Astrocyte (in vitro differentiated cells and primary cell): ENCODE data around the gene SLC26A5. TPM values are rescaled to one million over a fixed set of nuclear protein-coding genes. Genes with fewer than 3 reads are reported as not detected.
A peak's percentile ranks its signal among the peaks of the same experiment; 100 is the strongest.

ENCODE experiments used
- DNase-seq: peaks from one replicate; pipeline ENCODE4 v3.0.0-alpha.2; 2010; ENCODE audit warnings: low read depth
- FAIRE-seq: peaks from 2 replicates; lab custom pipeline; 2011; peaks lifted over from hg19 to GRCh38; lab: Jason Lieb, UNC
- H2AFZ ChIP-seq: 2 replicates; pipeline ENCODE4 v1.6.0; 2012; ENCODE audit warnings: low read depth, low read length, inconsistent platforms
- H3K27ac ChIP-seq: 2 replicates; pipeline ENCODE4 v1.5.1; 2011; ENCODE audit warnings: low read depth, low read length, inconsistent platforms
- H3K27me3 ChIP-seq: 2 replicates; pipeline ENCODE4 v1.6.0; 2011; ENCODE audit warnings: low read length, inconsistent platforms; ENCODE audit not compliant: insufficient read depth
- H3K36me3 ChIP-seq: 2 replicates; pipeline ENCODE4 v1.5.1; 2011; ENCODE audit warnings: low read length, inconsistent platforms; ENCODE audit not compliant: insufficient read depth
- H3K4me1 ChIP-seq: 2 replicates; pipeline ENCODE4 v1.5.1; 2011; ENCODE audit warnings: low read length, inconsistent platforms; ENCODE audit not compliant: insufficient read depth
- H3K4me2 ChIP-seq: 2 replicates; pipeline ENCODE4 v1.6.0; 2012; ENCODE audit warnings: low read length, inconsistent platforms
- H3K4me3 ChIP-seq: 2 replicates; pipeline ENCODE4 v1.5.1; 2011; ENCODE audit warnings: low read depth, mild to moderate bottlenecking, low read length, inconsistent platforms; ENCODE audit not compliant: insufficient read depth
- H3K79me2 ChIP-seq: 2 replicates; pipeline ENCODE4 v1.6.0; 2012; ENCODE audit warnings: mild to moderate bottlenecking, low read length, inconsistent platforms; ENCODE audit not compliant: insufficient read depth
- H3K9ac ChIP-seq: 2 replicates; pipeline ENCODE4 v1.6.0; 2012; ENCODE audit warnings: mild to moderate bottlenecking, low read length, inconsistent platforms
- H3K9me3 ChIP-seq: 2 replicates; pipeline ENCODE4 v1.5.1; 2012; ENCODE audit warnings: low read depth, mild to moderate bottlenecking, low read length, inconsistent platforms; ENCODE audit not compliant: insufficient read depth
- H4K20me1 ChIP-seq: 2 replicates; pipeline ENCODE4 v1.6.0; 2012; ENCODE audit warnings: low read length, inconsistent platforms; ENCODE audit not compliant: insufficient read depth
- H3K27ac Mint-ChIP-seq: one replicate; pipeline ENCODE4 v1.8.0; 2021; ENCODE audit warnings: mild to moderate bottlenecking, mixed read lengths; ENCODE audit not compliant: unreplicated experiment
- H3K27me3 Mint-ChIP-seq: one replicate; pipeline ENCODE4 v1.8.0; 2021; ENCODE audit warnings: low read depth, mixed read lengths; ENCODE audit not compliant: unreplicated experiment
- H3K36me3 Mint-ChIP-seq: one replicate; pipeline ENCODE4 v1.8.0; 2021; ENCODE audit warnings: low read depth, mixed read lengths; ENCODE audit not compliant: unreplicated experiment
- H3K4me1 Mint-ChIP-seq: one replicate; pipeline ENCODE4 v1.8.0; 2021; ENCODE audit warnings: low read depth, mixed read lengths; ENCODE audit not compliant: unreplicated experiment
- H3K4me3 Mint-ChIP-seq: one replicate; pipeline ENCODE4 v1.8.0; 2021; ENCODE audit warnings: mild to moderate bottlenecking, moderate library complexity, mixed read lengths; ENCODE audit not compliant: unreplicated experiment
- H3K9me3 Mint-ChIP-seq: one replicate; pipeline ENCODE4 v1.8.0; 2021; ENCODE audit warnings: mild to moderate bottlenecking, mixed read lengths; ENCODE audit not compliant: unreplicated experiment
- CTCF ChIP-seq: IDR thresholded peaks from 2 replicates; pipeline ENCODE4 v1.5.1; 2011; ENCODE audit warnings: low read depth, mild to moderate bottlenecking, inconsistent platforms, low read length, moderate library complexity; ENCODE audit not compliant: insufficient read depth
- EZH2 ChIP-seq: IDR thresholded peaks from 2 replicates; pipeline ENCODE4 v1.6.1; 2012; ENCODE audit warnings: mild to moderate bottlenecking, low read length, inconsistent platforms; ENCODE audit not compliant: insufficient read depth
- total RNA-seq: library from RNA; stranded (reverse); gene quantifications from 2 replicates; pipeline ENCODE4 v1.2.1, GENCODE V29; 2021

Gene SLC26A5
- total RNA-seq, 1 donor from 2014 or later = not detected

DNA sequence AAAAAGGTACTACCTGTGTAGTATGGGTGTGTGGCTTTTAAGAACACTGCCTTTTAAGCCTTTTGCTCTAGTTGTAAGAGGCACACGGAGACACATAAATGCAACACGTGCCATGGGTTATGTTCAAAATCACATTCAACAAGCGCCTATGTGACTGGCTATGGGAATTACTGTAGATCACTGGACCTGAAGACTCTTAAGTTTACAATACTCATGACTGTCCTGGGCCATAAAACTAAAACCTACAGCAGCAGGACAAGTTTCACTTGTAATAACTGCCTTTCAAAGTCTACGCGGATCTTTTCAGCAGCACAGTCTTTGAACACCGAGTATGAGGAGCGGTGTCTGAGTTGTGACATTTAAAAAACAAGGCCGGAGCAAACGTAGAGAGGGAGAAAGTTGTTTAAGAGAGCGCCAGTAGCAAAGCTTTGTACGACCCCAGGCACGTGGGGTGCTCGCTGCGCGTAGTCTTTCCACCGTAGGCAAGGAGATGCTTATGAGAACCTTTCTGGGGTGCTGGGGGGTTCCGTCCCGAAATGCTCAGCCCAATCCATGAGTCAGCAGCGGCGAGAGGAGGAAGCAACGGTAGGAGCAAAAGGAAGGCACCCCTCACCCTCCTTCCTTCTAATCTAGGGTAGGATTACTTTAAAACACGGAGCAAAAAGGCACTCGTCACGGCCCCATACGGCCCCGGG, 102.1 kb downstream of the SLC26A5 start:
- H3K4me1 Mint-ChIP-seq = peaks cover 14% of the 10 kb centered on the region
- Histone ChIP-seq H3K9me3 (no peaks in the 10 kb centered on the region), H3K36me3 (peaks cover 15% of the 10 kb centered on the region), H3K4me1 (peaks cover 1% of the 10 kb centered on the region), H3K4me2 (peak overlapping the region; percentile 93), H3K9ac (peak overlapping the region; percentile 91), H2AFZ (peak overlapping the region; percentile 90), H4K20me1 (peaks cover 31% of the 10 kb centered on the region), H3K27me3 (no peaks in the 10 kb centered on the region), H3K4me3 (peak overlapping the region; percentile 82), H3K27ac (peak overlapping the region; percentile 86), H3K79me2 (peaks cover 80% of the 10 kb centered on the region)
- peak overlapping the region; percentile 89 for H3K4me3 Mint-ChIP-seq
- H3K27me3 Mint-ChIP-seq = no peaks in the 10 kb centered on the region
- peak overlapping the region; percentile 91 for H3K27ac Mint-ChIP-seq
- FAIRE-seq (no peak), DNase-seq (peak; percentile 21)
- TF ChIP-seq CTCF (no peak), EZH2 (no peak)
- H3K36me3 Mint-ChIP-seq = peaks cover 9% of the 10 kb centered on the region
- H3K9me3 Mint-ChIP-seq = no peaks in the 10 kb centered on the region

DNA sequence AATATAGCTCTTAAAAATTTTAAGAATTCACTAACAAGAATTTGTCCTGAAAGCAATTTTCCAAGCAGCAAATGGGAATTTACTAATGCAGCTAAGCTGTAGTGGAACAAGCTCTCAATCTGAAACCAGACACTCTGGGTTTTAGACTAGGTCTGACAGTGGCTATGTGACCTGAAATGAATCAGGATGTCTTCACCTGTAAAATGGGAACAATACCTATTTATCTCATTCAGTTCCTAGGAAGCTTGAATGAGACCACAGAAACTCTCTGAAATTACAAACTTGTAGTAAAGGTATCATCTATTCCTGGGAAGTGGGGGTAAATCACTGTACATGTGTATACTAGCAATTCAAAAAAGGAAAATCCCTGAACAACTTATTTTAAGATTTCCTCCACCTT, 102.7 kb downstream of the SLC26A5 start:
- no peak for DNase-seq
- peak overlapping the region; percentile 91 for H3K27ac Mint-ChIP-seq
- peak overlapping the region; percentile 91 for H3K9ac ChIP-seq
- H3K27me3 Mint-ChIP-seq = no peaks in the 10 kb centered on the region
- H3K4me3 Mint-ChIP-seq = peak overlapping the region; percentile 89
- no peak overlapping the region for H2AFZ ChIP-seq
- H3K9me3 Mint-ChIP-seq = no peaks in the 10 kb centered on the region
- H4K20me1 ChIP-seq = peaks cover 30% of the 10 kb centered on the region
- no peaks in the 10 kb centered on the region for H3K4me1 ChIP-seq
- no peaks in the 10 kb centered on the region for H3K27me3 ChIP-seq
- H3K4me2 ChIP-seq = peak overlapping the region; percentile 93
- H3K4me3 ChIP-seq = peak overlapping the region; percentile 82
- TF ChIP-seq CTCF (no peak), EZH2 (no peak)
- peaks cover 15% of the 10 kb centered on the region for H3K36me3 ChIP-seq
- peaks cover 75% of the 10 kb centered on the region for H3K79me2 ChIP-seq
- H3K27ac ChIP-seq = no peak overlapping the region
- H3K36me3 Mint-ChIP-seq = peaks cover 9% of the 10 kb centered on the region
- no peak for FAIRE-seq
- no peaks in the 10 kb centered on the region for H3K9me3 ChIP-seq
- peaks cover 14% of the 10 kb centered on the region for H3K4me1 Mint-ChIP-seq

- Histone ChIP-seq H3K4me3 (no peak overlapping the region), H3K9ac (no peak overlapping the region), H3K79me2 (peaks cover 80% of the 10 kb centered on the region), H3K4me1 (no peaks in the 10 kb centered on the region), H3K27ac (no peak overlapping the region), H3K9me3 (no peaks in the 10 kb centered on the region), H2AFZ (no peak overlapping the region), H3K27me3 (no peaks in the 10 kb centered on the region), H4K20me1 (peaks cover 33% of the 10 kb centered on the region), H3K36me3 (peaks cover 27% of the 10 kb centered on the region), H3K4me2 (no peak overlapping the region)
- peaks cover 14% of the 10 kb centered on the region for H3K4me1 Mint-ChIP-seq
- no peaks in the 10 kb centered on the region for H3K27me3 Mint-ChIP-seq
- H3K4me3 Mint-ChIP-seq = peak overlapping the region; percentile 40
- DNase-seq = no peak
- H3K9me3 Mint-ChIP-seq = no peaks in the 10 kb centered on the region
- no peak overlapping the region for H3K27ac Mint-ChIP-seq
- TF ChIP-seq CTCF (no peak), EZH2 (no peak)
- no peak for FAIRE-seq
- peaks cover 14% of the 10 kb centered on the region for H3K36me3 Mint-ChIP-seq
Observed at GRCh38 chr7:103341466-103341865, 104.5 kb downstream of the SLC26A5 start.
